IMR-90 (cell line): ENCODE measurements around the gene TRA2B. TPM values are rescaled to one million over a fixed set of nuclear protein-coding genes. Genes with fewer than 3 reads are reported as not detected.

Experiments used
- ATAC-seq: fragments of 200-7000 bp; cut with Tn5 transposase; 2 replicates; pipeline ENCODE4 v1.9.1; 2020; ENCODE audit warnings: low read depth, mild to moderate bottlenecking, moderate library complexity
- BruUV-seq: library from RNA; stranded (reverse); fragments of 400-500 nt; replicated peaks from 2 replicates; lab custom pipeline; 2021; lab: Mats Ljungman, UMichigan
- CTCF ChIA-PET: fragments of 300-600 bp; formaldehyde crosslinking; extraction: SDS; loops from one replicate; lab custom pipeline; 2021; ENCODE audit warnings: antibody characterized with exemption; lab: Yijun Ruan, JAX
- POLR2A ChIA-PET: fragments of 300-600 bp; sonication (Branson Sonifier 250); formaldehyde crosslinking; loops from one replicate; lab custom pipeline; 2022; ENCODE audit warnings: antibody characterized with exemption; ENCODE audit not compliant: unreplicated experiment; lab: Charles Lee
- DNase-seq: peaks from one replicate; pipeline ENCODE4 v3.0.0; 2013
- H2AFZ ChIP-seq: replicated peaks from 2 replicates; pipeline ENCODE3; 2013; ENCODE audit warnings: low read length, mild to moderate bottlenecking; ENCODE audit not compliant: poor library complexity
- H2AK5ac ChIP-seq: 2 replicates; pipeline ENCODE4 v1.6.1; 2013; ENCODE audit warnings: low read depth, low read length, inconsistent platforms
- H2AK9ac ChIP-seq: replicated peaks from 2 replicates; pipeline ENCODE3; 2013; ENCODE audit warnings: mild to moderate bottlenecking, low read depth, low read length, moderate library complexity; ENCODE audit not compliant: poor library complexity
- H2BK120ac ChIP-seq: 2 replicates; pipeline ENCODE4 v1.6.1; 2013; ENCODE audit warnings: low read depth, low read length, inconsistent platforms
- H2BK15ac ChIP-seq: 3 replicates; pipeline ENCODE4 v1.6.1; 2013; ENCODE audit warnings: low read depth, low read length, inconsistent platforms
- H2BK20ac ChIP-seq: 2 replicates; pipeline ENCODE4 v1.6.1; 2013; ENCODE audit warnings: low read depth, mild to moderate bottlenecking, inconsistent platforms, low read length, moderate library complexity
- H2BK5ac ChIP-seq: 2 replicates; pipeline ENCODE4 v1.6.1; 2013; ENCODE audit warnings: mild to moderate bottlenecking, low read depth, low read length, inconsistent platforms; ENCODE audit not compliant: poor library complexity, severe bottlenecking
- H3K14ac ChIP-seq: replicated peaks from 2 replicates; pipeline ENCODE4 v1.6.1; 2013; ENCODE audit warnings: low read depth, low read length, inconsistent platforms
- H3K18ac ChIP-seq: 2 replicates; pipeline ENCODE4 v1.6.1; 2013; ENCODE audit warnings: low read depth, low read length, control low read depth
- H3K23ac ChIP-seq: 2 replicates; pipeline ENCODE4 v1.6.1; 2013; ENCODE audit warnings: low read depth, low read length, inconsistent platforms
- H3K27ac ChIP-seq: 2 replicates; pipeline ENCODE4 v1.5.1; 2013; ENCODE audit warnings: mild to moderate bottlenecking, control low read depth, low read length; ENCODE audit not compliant: insufficient read depth
- H3K27me3 ChIP-seq: 2 replicates; pipeline ENCODE4 v1.6.1; 2013; ENCODE audit warnings: low read length; ENCODE audit not compliant: control insufficient read depth, insufficient read depth
- H3K36me3 ChIP-seq: 2 replicates; pipeline ENCODE4 v1.6.1; 2013; ENCODE audit warnings: low read length, mixed read lengths; ENCODE audit not compliant: control insufficient read depth, insufficient read depth
- H3K4ac ChIP-seq: 2 replicates; pipeline ENCODE4 v1.6.1; 2013; ENCODE audit warnings: low read depth, low read length, inconsistent platforms
- H3K4me1 ChIP-seq: 2 replicates; pipeline ENCODE4 v1.6.1; 2013; ENCODE audit warnings: low read length, mixed read lengths; ENCODE audit not compliant: control insufficient read depth, insufficient read depth
- H3K4me2 ChIP-seq: 2 replicates; pipeline ENCODE4 v1.6.1; 2013; ENCODE audit warnings: low read depth, mild to moderate bottlenecking, control low read depth, low read length, moderate library complexity
- H3K4me3 ChIP-seq: 2 replicates; pipeline ENCODE4 v1.5.1; 2013; ENCODE audit warnings: low read depth, mild to moderate bottlenecking, control low read depth, low read length, moderate library complexity; ENCODE audit not compliant: insufficient read depth
- H3K56ac ChIP-seq: 2 replicates; pipeline ENCODE4 v1.6.1; 2013; ENCODE audit warnings: low read length, inconsistent platforms; ENCODE audit not compliant: insufficient read depth; ENCODE audit errors: extremely low read depth
- H3K79me1 ChIP-seq, 2 experiments: 2 replicates each; pipeline ENCODE4 v1.6.1; 2013; ENCODE audit warnings: low read length in 2 of 2, inconsistent platforms in 1 of 2, low read depth in 1 of 2
- H3K9ac ChIP-seq: 2 replicates; pipeline ENCODE4 v1.6.1; 2013; ENCODE audit warnings: low read depth, low read length, control low read depth
- H3K9me1 ChIP-seq: 2 replicates; pipeline ENCODE4 v1.6.1; 2013; ENCODE audit warnings: low read length, inconsistent platforms; ENCODE audit not compliant: insufficient read depth
- H3K9me3 ChIP-seq: 2 replicates; pipeline ENCODE4 v1.6.1; 2013; ENCODE audit warnings: low read length; ENCODE audit not compliant: control insufficient read depth, insufficient read depth
- H4K20me1 ChIP-seq: 2 replicates; pipeline ENCODE4 v1.6.1; 2013; ENCODE audit warnings: low read length, inconsistent platforms; ENCODE audit not compliant: insufficient read depth
- H4K5ac ChIP-seq: 2 replicates; pipeline ENCODE4 v1.6.1; 2013; ENCODE audit warnings: mild to moderate bottlenecking, low read depth, low read length, control low read depth
- H4K8ac ChIP-seq, 2 experiments: 2 replicates each; pipeline ENCODE4 v1.6.1; 2013; ENCODE audit warnings: low read depth in 2 of 2, low read length in 2 of 2, control low read depth in 1 of 2, inconsistent platforms in 1 of 2
- H4K91ac ChIP-seq: 2 replicates; pipeline ENCODE4 v1.6.1; 2013; ENCODE audit warnings: low read depth, low read length, inconsistent platforms; ENCODE audit not compliant: insufficient read depth
- CEBPB ChIP-seq: IDR thresholded peaks from 2 replicates; pipeline ENCODE4 v1.6.1; 2012; ENCODE audit warnings: low read depth, low read length, improper control_type of control experiment
- WGBS, 2 experiments: methylation state at CpG; one replicate each; pipeline versions ENCODE4 v1.1.5 to v1.1.7; 2013; ENCODE audit warnings: missing lambda C conversion rate in 2 of 2; ENCODE audit not compliant: insufficient read length in 1 of 2; ENCODE audit errors: extremely low coverage in 2 of 2; 5-methylcytosine and 5-hydroxymethylcytosine counted together
- dilution Hi-C: fragments of 300-500 bp; cut with HindIII; formaldehyde crosslinking; loops from one replicate; pipeline ENCODE4 v1.14.3; 2018; ENCODE audit warnings: low sequenced_read_pairs; ENCODE audit not compliant: unreplicated experiment
- in situ Hi-C: fragments of 300-500 bp; cut with MboI; formaldehyde crosslinking; loops from 3 replicates; pipeline ENCODE4 v1.14.3; 2019; ENCODE audit warnings: low sequenced_read_pairs, inconsistent platforms, mixed read lengths
- intact Hi-C: fragments of 100-400 bp; cut with micrococcal nuclease; formaldehyde crosslinking; loops from 2 replicates; pipeline ENCODE4 v1.10.0; 2022
- polyA plus RNA-seq, 3 experiments: library from polyadenylated mRNA; depleted of rRNA; stranded (reverse); fragments of >200 nt; gene quantifications; 2 replicates each; pipeline ENCODE4 v1.2.3, GENCODE V29; 2012; ENCODE audit warnings: low replicate concordance in 1 of 3
- total RNA-seq: library from RNA; depleted of rRNA; stranded (reverse); fragments of >200 nt; gene quantifications from 2 replicates; pipeline ENCODE4 v1.2.3, GENCODE V29; 2012

Gene TRA2B
- total and polyA plus RNA-seq, 2 of the 4 experiments (the other 2 are of a cell fraction): 127 to 208 TPM

- H3K14ac ChIP-seq: peak overlapping the region; percentile 46; the same call in 1 of the 2 replicates
- H3K4me1 ChIP-seq: peaks cover 6% of the 10 kb centered on the region
- H4K5ac ChIP-seq: peak overlapping the region; percentile 59
- H2BK20ac ChIP-seq: no peak overlapping the region
- peak overlapping the region; percentile 37; the same call in 1 of the 2 replicates for H3K27ac ChIP-seq
- peak overlapping the region in 1 of 2 experiments; percentile 36; a peak in 2 of 4 replicates for H4K8ac ChIP-seq
- H2AK5ac ChIP-seq: no peak overlapping the region
- no peaks in the 10 kb centered on the region for H3K36me3 ChIP-seq
- no peak overlapping the region for H3K56ac ChIP-seq
- H3K9me3 ChIP-seq: peaks cover 2% of the 10 kb centered on the region
- H4K91ac ChIP-seq: no peak overlapping the region
- ATAC-seq (peak; percentile 23), DNase-seq (no peak)
- no peaks in the 10 kb centered on the region for H3K9me1 ChIP-seq
- no peak overlapping the region; the same call in 1 of the 2 replicates for H3K9ac ChIP-seq
- H3K23ac ChIP-seq: no peak overlapping the region
- no peak overlapping the region for H2BK120ac ChIP-seq
- H3K18ac ChIP-seq: peak overlapping the region; percentile 82
- no peak for TF ChIP-seq CEBPB
- POLR2A ChIA-PET: interaction anchor here (0.6 kb wide), 1 partner anchor 144 kb away, joined by 3 read pairs; no protein-coding TSS in a partner anchor
- no peak overlapping the region for H3K4ac ChIP-seq
- peak overlapping the region; percentile 71 for H2AFZ ChIP-seq
- H2AK9ac ChIP-seq: no peak overlapping the region
- H3K4me2 ChIP-seq: peak overlapping the region; percentile 91
- H2BK15ac ChIP-seq: no peak overlapping the region; the same call in 2 of the 3 replicates
- H3K79me1 ChIP-seq: no peaks in the 10 kb centered on the region
- WGBS, 2 experiments: 71% methylated on average over 1 of the region's 4 CpGs; no CpG with 5 or more reads in 1 of the 2 experiments
- in situ Hi-C loops (no loop called here), dilution Hi-C loops (no loop called here), intact Hi-C loops (no loop called here)
- BruUV-seq: no TSS peak
- H4K20me1 ChIP-seq: no peaks in the 10 kb centered on the region
- no peak overlapping the region for H3K4me3 ChIP-seq
- CTCF ChIA-PET: interaction anchor here (1.7 kb wide), 1 partner anchor 17 kb away, joined by 5 read pairs; no protein-coding TSS in a partner anchor
- no peak overlapping the region for H2BK5ac ChIP-seq
- H3K27me3 ChIP-seq: peaks cover 2% of the 10 kb centered on the region
Observed at GRCh38 chr3:185960522-185961288, 22.9 kb upstream of the TRA2B start.
